CD4-positive, alpha-beta T cell treated with Interleukin-1 beta for 1 hour (primary cell): ENCODE data around the gene RNU6-9.
"Not testable (repeated sequence)": the region's sequence is repeated elsewhere in the genome, so short reads cannot be mapped to it uniquely, and the experiment has no call there.

Experiments used
- DNase-seq, 2 donors: peaks; one replicate each; pipeline ENCODE4 v3.0.0-alpha.2; 2020 to 2022

RNU6-9 gene

GRCh38 chr19:861756-862580 is 31.3 kb upstream of the RNU6-9 start:
- DNase-seq: peak; percentile 66 to 75

- peak; percentile 82 to 83 for DNase-seq
These were observed 30.5 kb upstream of the RNU6-9 start for GRCh38 chr19:862581-863314.

DNA sequence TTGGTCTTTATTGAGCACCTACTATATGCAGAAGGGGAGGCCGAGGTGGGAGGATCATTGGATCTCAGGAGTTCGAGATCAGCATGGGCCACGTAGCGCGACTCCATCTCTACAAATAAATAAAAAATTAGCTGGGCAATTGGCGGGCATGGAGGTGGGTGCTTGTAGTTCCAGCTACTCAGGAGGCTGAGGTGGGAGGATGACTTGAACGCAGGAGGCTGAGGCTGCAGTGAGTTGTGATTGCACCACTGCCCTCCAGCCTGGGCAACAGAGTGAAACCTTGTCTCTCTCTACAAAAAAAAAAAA is 30.0 kb upstream of the RNU6-9 start:
- DNase-seq: no peak

DNA sequence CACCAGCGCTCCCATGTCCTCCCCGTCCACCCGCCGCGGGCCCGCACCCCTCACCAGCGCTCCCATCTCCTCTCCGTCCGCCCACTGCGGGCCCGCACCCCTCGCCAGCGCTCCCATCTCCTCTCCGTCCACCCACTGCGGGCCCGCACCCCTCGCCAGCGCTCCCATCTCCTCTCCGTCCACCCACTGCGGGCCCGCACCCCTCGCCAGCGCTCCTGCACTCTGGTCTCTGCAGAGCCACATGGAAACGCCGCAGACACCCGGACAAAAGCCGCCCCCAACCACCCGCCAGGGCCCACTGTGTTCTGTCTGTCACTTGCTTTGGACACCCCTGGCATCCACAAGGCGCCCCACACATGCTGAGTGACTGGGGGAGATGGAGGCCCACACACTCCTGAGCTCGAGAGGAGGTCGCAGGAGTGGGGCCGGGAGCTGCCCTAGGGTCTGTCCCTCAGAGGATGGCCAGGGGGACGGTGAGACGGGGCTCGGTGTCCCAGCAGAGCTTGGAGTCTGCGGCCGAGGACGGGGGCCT is 26.4 kb upstream of the RNU6-9 start:
- no peak for DNase-seq

- DNase-seq: no peak
These were observed 25.9 kb upstream of the RNU6-9 start for GRCh38 chr19:867301-867793.

- no peak for DNase-seq
These were observed 25.3 kb upstream of the RNU6-9 start for GRCh38 chr19:867855-868457.

GRCh38 chr19:868458-869244 is 24.6 kb upstream of the RNU6-9 start:
- no peak for DNase-seq

- no peak for DNase-seq
These were observed 23.8 kb upstream of the RNU6-9 start for GRCh38 chr19:869245-870177.

- no peak for DNase-seq
These were observed 23.0 kb upstream of the RNU6-9 start for GRCh38 chr19:870314-870713.

- no peak for DNase-seq
These were observed 22.3 kb upstream of the RNU6-9 start for GRCh38 chr19:870963-871401.

DNA sequence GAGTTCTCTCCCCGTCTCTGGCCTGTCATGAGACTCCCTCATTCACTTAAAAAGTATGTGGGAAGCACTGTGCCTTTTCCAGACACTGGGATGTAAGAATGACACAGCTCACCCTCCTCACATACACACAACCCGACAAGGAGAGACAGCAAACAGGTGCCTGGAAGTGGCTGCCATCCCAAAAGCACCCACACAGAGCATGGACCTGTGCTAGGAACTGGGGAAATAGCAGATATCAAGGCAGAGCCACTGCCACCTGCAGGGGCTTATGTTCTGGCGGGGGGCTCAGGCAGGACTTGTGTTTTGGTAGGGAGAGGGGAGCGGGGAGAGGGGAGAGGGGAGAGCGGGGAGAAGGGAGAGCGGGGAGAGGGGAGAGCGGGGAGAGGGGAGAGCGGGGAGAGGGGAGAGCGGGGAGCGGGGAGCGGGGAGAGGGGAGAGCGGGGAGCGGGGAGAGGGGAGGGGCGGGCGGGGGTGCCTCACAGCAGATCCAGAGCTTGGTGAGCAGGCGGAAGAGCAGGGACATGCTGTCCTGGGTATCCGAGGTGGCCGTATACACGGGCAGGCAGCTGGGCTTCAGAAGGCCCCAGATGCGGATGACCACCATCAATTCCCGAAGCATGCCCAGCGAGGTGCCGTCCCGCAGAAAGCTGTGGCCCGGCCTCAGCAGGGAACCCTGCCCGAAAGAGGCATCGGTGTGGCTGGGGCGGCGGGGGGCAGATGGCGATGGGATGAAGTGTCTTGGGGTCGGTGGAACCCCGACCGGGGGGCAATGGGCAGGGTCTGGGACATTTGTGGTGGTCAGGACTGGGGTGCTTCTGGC is 21.6 kb upstream of the RNU6-9 start:
- no peak for DNase-seq

DNA sequence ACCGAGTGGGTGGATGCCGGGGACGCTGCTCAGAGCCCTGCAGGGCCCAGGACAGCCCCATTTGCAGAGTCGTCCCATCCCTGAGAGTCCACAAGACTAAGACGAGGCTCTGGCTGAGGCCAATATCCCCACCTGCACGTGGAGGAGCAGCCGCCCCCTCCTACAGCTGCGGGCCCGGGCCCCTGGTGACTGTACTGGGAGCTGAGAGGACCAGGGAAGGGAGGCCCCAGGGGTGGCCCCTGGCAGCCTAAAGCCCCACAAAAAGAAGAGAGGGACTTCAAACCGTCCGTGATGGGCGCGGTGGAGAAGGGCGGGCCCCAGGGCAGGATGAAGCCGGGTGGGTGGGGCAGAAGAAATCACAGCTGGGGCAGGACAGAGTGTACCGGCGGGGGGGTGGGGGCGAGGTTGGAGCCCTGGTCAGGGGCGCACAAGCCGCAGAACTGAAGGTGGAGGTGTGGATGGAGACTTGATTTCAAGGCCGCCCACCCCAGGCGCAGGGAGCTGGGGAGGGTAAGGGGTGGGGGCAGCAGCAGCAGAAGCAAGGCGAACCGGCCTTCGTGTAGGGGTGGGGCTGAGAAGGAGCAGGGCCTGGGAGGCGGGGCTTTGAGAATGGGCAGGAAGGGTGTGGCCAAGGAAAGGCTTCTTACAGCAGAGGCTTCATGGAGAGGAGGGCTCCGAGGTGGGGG is 20.9 kb upstream of the RNU6-9 start:
- DNase-seq: peak; percentile 88 to 91

DNA sequence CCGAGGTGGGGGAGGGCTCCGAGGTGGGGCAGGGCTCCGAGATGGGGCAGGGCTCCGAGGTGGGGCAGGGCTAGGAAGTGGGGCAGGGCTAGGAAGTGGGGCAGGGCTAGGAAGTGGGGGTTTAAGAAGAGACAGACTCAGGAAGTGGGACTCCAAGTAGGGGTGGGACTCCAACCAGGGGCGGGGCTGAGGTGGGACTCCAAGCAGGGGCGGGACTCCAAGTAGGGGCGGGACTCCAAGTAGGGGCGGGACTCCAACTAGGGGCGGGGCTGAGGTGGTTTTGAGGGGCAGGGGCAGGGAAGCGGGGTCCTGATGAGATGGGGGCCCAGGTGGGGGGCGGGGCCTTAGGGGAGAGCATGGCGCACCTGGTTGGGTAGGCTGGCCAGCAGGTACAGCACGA is 20.2 kb upstream of the RNU6-9 start:
- DNase-seq: peak; percentile 88 to 90

GRCh38 chr19:873561-874041 is 19.7 kb upstream of the RNU6-9 start:
- no peak for DNase-seq

- no peak for DNase-seq
These were observed 17.9 kb upstream of the RNU6-9 start for GRCh38 chr19:875265-875879.

DNA sequence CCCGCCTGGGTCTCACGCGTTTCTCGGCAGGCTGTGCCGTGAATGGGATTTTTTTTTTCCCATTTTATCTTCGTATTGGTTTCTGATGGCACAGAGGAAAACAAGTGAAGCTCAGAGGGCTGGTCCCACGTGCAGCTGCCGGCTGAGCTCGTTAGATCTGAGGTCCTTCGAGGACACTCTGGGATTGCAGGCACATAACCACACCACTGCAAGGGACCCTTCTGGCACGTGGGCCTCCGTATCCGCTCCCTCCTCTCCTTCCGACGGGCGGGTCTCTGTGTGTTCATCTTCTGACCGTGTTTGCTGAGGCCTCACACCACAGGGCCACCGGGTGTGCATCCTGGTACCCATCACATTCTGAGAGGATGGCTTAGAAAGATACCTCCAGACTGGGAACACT is 17.2 kb upstream of the RNU6-9 start:
- DNase-seq: no peak

GRCh38 chr19:876780-877314 is 16.4 kb upstream of the RNU6-9 start:
- DNase-seq: no peak

- DNase-seq: not testable (repeated sequence)
These were observed 15.2 kb upstream of the RNU6-9 start for GRCh38 chr19:877992-878660.
